H1 (cell line): Measurements from ENCODE around the gene HDHD2. TPM values are rescaled to one million over a fixed set of nuclear protein-coding genes. Genes with fewer than 3 reads are reported as not detected.

Experiments
- CTCF ChIA-PET: fragments of 300-600 bp; sonication (Branson Sonifier 250); formaldehyde crosslinking; loops from one replicate; lab custom pipeline; 2021; ENCODE audit not compliant: partially characterized antibody; lab: Charles Lee
- POLR2A ChIA-PET: fragments of 300-600 bp; sonication (Branson Sonifier 250); formaldehyde crosslinking; loops from one replicate; lab custom pipeline; 2021; ENCODE audit warnings: inconsistent platforms; ENCODE audit not compliant: partially characterized antibody; lab: Charles Lee
- DNase-seq, 2 experiments: peaks; one replicate each; pipeline versions ENCODE4 v3.0.0 to v3.0.0-alpha.2; 2010 to 2022; ENCODE audit warnings: low spot score in 2 of 2, low read depth in 1 of 2, mixed read lengths in 1 of 2
- FAIRE-seq: peaks from 2 replicates; lab custom pipeline; 2011; peaks lifted over from hg19 to GRCh38; lab: Jason Lieb, UNC
- H2AFZ ChIP-seq: 2 replicates; pipeline ENCODE4 v1.8.1; 2012; ENCODE audit warnings: low read length, inconsistent platforms
- H2AK5ac ChIP-seq: 2 replicates; pipeline ENCODE4 v1.6.1; 2013; ENCODE audit warnings: low read depth, low read length
- H2BK120ac ChIP-seq: replicated peaks from 2 replicates; pipeline ENCODE3; 2013; ENCODE audit warnings: low read depth, low read length, inconsistent platforms
- H2BK12ac ChIP-seq: 2 replicates; pipeline ENCODE4 v1.6.1; 2013; ENCODE audit warnings: low read depth, low read length
- H2BK15ac ChIP-seq: 2 replicates; pipeline ENCODE4 v1.6.1; 2013; ENCODE audit warnings: low read length
- H2BK20ac ChIP-seq: 2 replicates; pipeline ENCODE4 v1.6.1; 2013; ENCODE audit warnings: low read length
- H2BK5ac ChIP-seq: 2 replicates; pipeline ENCODE4 v1.6.1; 2013; ENCODE audit warnings: low read depth, low read length
- H3K14ac ChIP-seq: 2 replicates; pipeline ENCODE4 v1.6.1; 2013; ENCODE audit warnings: inconsistent platforms; ENCODE audit not compliant: insufficient read length
- H3K18ac ChIP-seq: 2 replicates; pipeline ENCODE4 v1.6.1; 2013; ENCODE audit warnings: low read length; ENCODE audit errors: extremely low read depth
- H3K23ac ChIP-seq: 2 replicates; pipeline ENCODE4 v1.6.1; 2013; ENCODE audit warnings: inconsistent platforms; ENCODE audit not compliant: insufficient read length
- H3K23me2 ChIP-seq: 2 replicates; pipeline ENCODE4 v1.6.1; 2013; ENCODE audit warnings: low read depth, low read length
- H3K27ac ChIP-seq: 2 replicates; pipeline ENCODE4 v1.6.1; 2011; ENCODE audit warnings: low read depth, low read length, inconsistent platforms
- H3K27me3 ChIP-seq, 4 experiments: replicated peaks in 1 of 4; 1 replicate in 1 of 4; 2 replicates in 3 of 4; pipeline versions ENCODE4 v1.6.1 to v1.8.1; 2011 to 2013; ENCODE audit warnings: low read length in 3 of 4, mild to moderate bottlenecking in 3 of 4, inconsistent platforms in 2 of 4, mixed read lengths in 2 of 4, moderate library complexity in 1 of 4; ENCODE audit not compliant: control insufficient read depth in 3 of 4, insufficient read depth in 3 of 4; ENCODE audit errors: extremely low read depth in 1 of 4
- H3K36me3 ChIP-seq, 4 experiments: 2 replicates each; pipeline versions ENCODE4 v1.6.1 to v1.8.1; 2011 to 2013; ENCODE audit warnings: mild to moderate bottlenecking in 4 of 4, low read length in 3 of 4, moderate library complexity in 2 of 4, control low read depth in 1 of 4, inconsistent platforms in 1 of 4; ENCODE audit not compliant: insufficient read depth in 4 of 4, control insufficient read depth in 2 of 4
- H3K4ac ChIP-seq: replicated peaks from 2 replicates; pipeline ENCODE3; 2013; ENCODE audit warnings: low read length, low read depth, mixed read lengths, inconsistent platforms; ENCODE audit not compliant: insufficient read length
- H3K4me1 ChIP-seq, 4 experiments: replicated peaks in 1 of 4; 1 replicate in 1 of 4; 2 replicates in 3 of 4; pipeline versions ENCODE4 v1.6.1 to v1.8.1; 2011 to 2013; ENCODE audit warnings: low read length in 3 of 4, inconsistent platforms in 2 of 4, mixed read lengths in 1 of 4; ENCODE audit not compliant: insufficient read depth in 4 of 4, control insufficient read depth in 3 of 4
- H3K4me2 ChIP-seq, 2 experiments: 2 replicates each; pipeline versions ENCODE4 v1.6.1 to v1.8.1; 2011 to 2013; ENCODE audit warnings: low read depth in 2 of 2, low read length in 2 of 2, control low read depth in 1 of 2, inconsistent platforms in 1 of 2, mild to moderate bottlenecking in 1 of 2; ENCODE audit not compliant: insufficient read depth in 1 of 2
- H3K4me3 ChIP-seq, 4 experiments: fragments of 200-600, 300-600 bp in 1 of 4; sonication (generic), shearing (Covaris generic), sonication (Bioruptor Twin) in 1 of 4; 2 replicates each; pipeline versions ENCODE4 v1.5.1 to v1.8.1; 2011 to 2016; ENCODE audit warnings: low read length in 4 of 4, low read depth in 3 of 4, control low read depth in 2 of 4, inconsistent platforms in 2 of 4, mild to moderate bottlenecking in 2 of 4, mixed read lengths in 1 of 4, moderate library complexity in 1 of 4; ENCODE audit not compliant: insufficient read depth in 2 of 4; ENCODE audit errors: extremely low read depth in 1 of 4
- H3K56ac ChIP-seq: replicated peaks from 2 replicates; pipeline ENCODE3; 2013; ENCODE audit warnings: low read depth, mild to moderate bottlenecking, mixed read lengths, low read length, inconsistent platforms; ENCODE audit not compliant: insufficient read length
- H3K79me1 ChIP-seq: 2 replicates; pipeline ENCODE4 v1.6.1; 2013; ENCODE audit warnings: low read depth, low read length, control low read depth
- H3K79me2 ChIP-seq, 2 experiments: 2 replicates each; pipeline versions ENCODE4 v1.6.1 to v1.8.1; 2012 to 2013; ENCODE audit warnings: low read length in 2 of 2, mild to moderate bottlenecking in 2 of 2, inconsistent platforms in 1 of 2; ENCODE audit not compliant: insufficient read depth in 2 of 2, control insufficient read depth in 1 of 2
- H3K9ac ChIP-seq, 4 experiments: replicated peaks in 1 of 4; 1 replicate in 1 of 4; 2 replicates in 3 of 4; pipeline versions ENCODE4 v1.6.1 to v1.8.1; 2011 to 2013; ENCODE audit warnings: low read depth in 3 of 4, low read length in 3 of 4, control low read depth in 2 of 4, mild to moderate bottlenecking in 2 of 4, moderate library complexity in 2 of 4, inconsistent platforms in 1 of 4; ENCODE audit errors: extremely low read depth in 1 of 4
- H3K9me3 ChIP-seq, 2 experiments: 2 replicates each; pipeline versions ENCODE4 v1.6.1 to v1.8.1; 2012 to 2013; ENCODE audit warnings: mild to moderate bottlenecking in 2 of 2, moderate library complexity in 2 of 2, control low read depth in 1 of 2, inconsistent platforms in 1 of 2, low read depth in 1 of 2, low read length in 1 of 2, mixed read lengths in 1 of 2; ENCODE audit not compliant: insufficient read depth in 2 of 2
- H4K20me1 ChIP-seq, 2 experiments: replicated peaks in 1 of 2; 2 replicates each; pipeline versions ENCODE3 to v1.8.1; 2011 to 2013; ENCODE audit warnings: inconsistent platforms in 2 of 2, low read length in 2 of 2, mild to moderate bottlenecking in 1 of 2; ENCODE audit not compliant: insufficient read depth in 2 of 2, control insufficient read depth in 1 of 2
- H4K5ac ChIP-seq: 2 replicates; pipeline ENCODE4 v1.6.1; 2013; ENCODE audit warnings: low read length, low read depth, mixed read lengths, inconsistent platforms; ENCODE audit not compliant: insufficient read length
- H4K8ac ChIP-seq: 2 replicates; pipeline ENCODE4 v1.8.0; 2013; ENCODE audit warnings: mild to moderate bottlenecking, moderate library complexity, low read length, inconsistent platforms; ENCODE audit not compliant: insufficient read depth; ENCODE audit errors: extremely low read depth
- H4K91ac ChIP-seq: replicated peaks from 2 replicates; pipeline ENCODE3; 2013; ENCODE audit warnings: low read length, mixed read lengths, inconsistent platforms; ENCODE audit not compliant: insufficient read length
- KDM4A ChIP-seq: IDR thresholded peaks from one replicate; pipeline ENCODE4 v1.7.1; 2012; ENCODE audit warnings: low read depth, mild to moderate bottlenecking, moderate library complexity, low read length, inconsistent platforms; ENCODE audit not compliant: severe bottlenecking
- RAD21 ChIP-seq, 2 experiments: IDR thresholded peaks in 1 of 2; conservative IDR thresholded peaks in 1 of 2; 2 replicates each; pipeline ENCODE4 v1.6.1; 2011; ENCODE audit warnings: low read depth in 2 of 2, low read length in 2 of 2, improper control_type of control experiment in 1 of 2, inconsistent platforms in 1 of 2, mild to moderate bottlenecking in 1 of 2, moderate library complexity in 1 of 2
- SP1 ChIP-seq: IDR thresholded peaks from 2 replicates; pipeline ENCODE4 v1.6.1; 2011; ENCODE audit warnings: low read depth, low read length
- WGBS, 2 experiments: shearing (Covaris generic) in 1 of 2; methylation state at CpG; one replicate each; pipeline versions ENCODE4 v1.1.6 to v1.1.7; 2013 to 2015; ENCODE audit warnings: low lambda C conversion rate in 2 of 2, mixed read lengths in 2 of 2, inconsistent platforms in 1 of 2, low coverage in 1 of 2, missing lambda C conversion rate in 1 of 2; ENCODE audit not compliant: insufficient replicate concordance in 2 of 2, insufficient coverage in 1 of 2, insufficient read length in 1 of 2; ENCODE audit errors: extremely low coverage in 1 of 2, missing lambda C conversion rate in 1 of 2; 5-methylcytosine and 5-hydroxymethylcytosine counted together
- polyA plus RNA-seq, 7 experiments: library from polyadenylated mRNA; depleted of rRNA in 3 of 7; stranded (reverse) in 5 of 7; unstranded in 2 of 7; fragments of >200 nt in 5 of 7; fragments of 200-250 nt in 2 of 7; gene quantifications; 1 replicate in 5 of 7; 2 replicates in 1 of 7; 4 replicates in 1 of 7; pipeline versions ENCODE4 v1.2.1 to v1.2.3, GENCODE V29; 2011 to 2013; ENCODE audit warnings: missing spikeins in 2 of 7, mixed read lengths in 2 of 7
- total RNA-seq: library from RNA; stranded (reverse); fragmentation: NEBNext Ultra II Directional; extraction: Animal tissue kit (Norgen Biotek cat#: 25700); gene quantifications from 2 replicates; pipeline ENCODE4 v1.2.1, GENCODE V29; 2021
- TF ChIP-seq, protein P1 (sequence below), 3 experiments: IDR thresholded peaks; 1 replicate in 2 of 3; 2 replicates in 1 of 3; pipeline versions ENCODE4 v1.5.1 to v1.6.1; 2011; ENCODE audit warnings: low read length in 3 of 3, mild to moderate bottlenecking in 3 of 3, inconsistent platforms in 2 of 3, low read depth in 1 of 3, moderate library complexity in 1 of 3; ENCODE audit not compliant: insufficient read depth in 1 of 3; ENCODE audit errors: control extremely low read depth in 1 of 3

Gene HDHD2
- total and polyA plus RNA-seq, 2 of the 8 experiments (the other 6 are each of a cell fraction or from before 2014, with no cell fraction given), result 16.7 to 42.7 TPM

DNA sequence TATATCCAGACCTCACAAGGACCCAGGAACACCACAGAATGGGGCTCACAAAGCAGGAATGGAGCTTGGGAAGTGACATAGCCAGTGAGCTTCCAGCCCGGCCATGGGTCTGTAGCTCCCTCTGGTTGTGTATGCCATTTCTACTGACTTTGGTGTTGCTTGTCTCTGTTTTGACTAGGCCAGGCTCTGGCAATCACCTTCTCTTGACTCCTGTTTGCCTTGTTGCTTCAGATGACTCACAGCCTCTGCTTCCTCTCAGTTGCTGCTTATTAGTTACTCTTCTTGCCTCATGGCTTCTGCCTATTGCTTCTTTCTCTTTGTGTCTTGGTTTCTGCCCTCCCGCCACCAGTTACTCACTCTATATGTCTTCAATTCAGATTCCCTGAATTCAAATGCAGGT, 41.7 kb upstream of the HDHD2 start:
- CTCF ChIA-PET, result interaction anchor here (0.5 to 3.4 kb wide), 8 partner anchors 10 to 251 kb away, joined by 3 to 19 read pairs (median 3); no protein-coding TSS in a partner anchor
- FAIRE-seq, result no peak
- WGBS, 2 experiments, result 96% methylated on average over 2 of the region's 2 CpGs; no CpG with 5 or more reads in 1 of the 2 experiments

More for the DNA sequence above, 41.7 kb upstream of the HDHD2 start:
- H3K9ac ChIP-seq, result no peak overlapping the region
- H3K4me1 ChIP-seq, result no peaks in the 10 kb centered on the region
- no peak overlapping the region for H3K18ac ChIP-seq
- H3K4ac ChIP-seq, result no peak overlapping the region
- H4K5ac ChIP-seq, result no peak overlapping the region
- TF ChIP-seq, protein P1, sequence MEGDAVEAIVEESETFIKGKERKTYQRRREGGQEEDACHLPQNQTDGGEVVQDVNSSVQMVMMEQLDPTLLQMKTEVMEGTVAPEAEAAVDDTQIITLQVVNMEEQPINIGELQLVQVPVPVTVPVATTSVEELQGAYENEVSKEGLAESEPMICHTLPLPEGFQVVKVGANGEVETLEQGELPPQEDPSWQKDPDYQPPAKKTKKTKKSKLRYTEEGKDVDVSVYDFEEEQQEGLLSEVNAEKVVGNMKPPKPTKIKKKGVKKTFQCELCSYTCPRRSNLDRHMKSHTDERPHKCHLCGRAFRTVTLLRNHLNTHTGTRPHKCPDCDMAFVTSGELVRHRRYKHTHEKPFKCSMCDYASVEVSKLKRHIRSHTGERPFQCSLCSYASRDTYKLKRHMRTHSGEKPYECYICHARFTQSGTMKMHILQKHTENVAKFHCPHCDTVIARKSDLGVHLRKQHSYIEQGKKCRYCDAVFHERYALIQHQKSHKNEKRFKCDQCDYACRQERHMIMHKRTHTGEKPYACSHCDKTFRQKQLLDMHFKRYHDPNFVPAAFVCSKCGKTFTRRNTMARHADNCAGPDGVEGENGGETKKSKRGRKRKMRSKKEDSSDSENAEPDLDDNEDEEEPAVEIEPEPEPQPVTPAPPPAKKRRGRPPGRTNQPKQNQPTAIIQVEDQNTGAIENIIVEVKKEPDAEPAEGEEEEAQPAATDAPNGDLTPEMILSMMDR (IDR thresholded peaks at IDR 0.05; ENCODE audit: control extremely low read depth in 1 of 3, insufficient read depth in 1 of 3, low read depth in 1 of 3, low read length in 3 of 3), result peak in 1 of 3 experiments; percentile 14; a peak in 2 of 4 replicates
- no peak for TF ChIP-seq SP1
- TF ChIP-seq KDM4A, result no peak
- peak in 1 of 2 experiments; percentile 35; a peak in 2 of 4 replicates for TF ChIP-seq RAD21 (IDR thresholded peaks at IDR 0.05 in 1 of 2, conservative IDR thresholded peaks at IDR 0.05 in 1 of 2; ENCODE audit: low read depth in 2 of 2, low read length in 2 of 2)
- no peak overlapping the region for H4K91ac ChIP-seq
- no peaks in the 10 kb centered on the region for H3K79me1 ChIP-seq
- no peak overlapping the region for H3K56ac ChIP-seq
- no peak overlapping the region for H3K27ac ChIP-seq
- no peaks in the 10 kb centered on the region for H3K23me2 ChIP-seq
- no peaks in the 10 kb centered on the region for H3K36me3 ChIP-seq
- H2BK20ac ChIP-seq, result no peak overlapping the region
- no peak overlapping the region for H3K14ac ChIP-seq
- H2BK15ac ChIP-seq, result no peak overlapping the region
- no peak overlapping the region for H2BK120ac ChIP-seq
- POLR2A ChIA-PET, result interaction anchor here (0.6 kb wide), 1 partner anchor 528 kb away, joined by 3 read pairs; no protein-coding TSS in a partner anchor
- H3K27me3 ChIP-seq, result no peaks in the 10 kb centered on the region; a peak in 1 of 7 replicates
- H3K4me2 ChIP-seq, result no peak overlapping the region
- H2BK5ac ChIP-seq, result no peak overlapping the region
- DNase-seq, result no peak
- H2BK12ac ChIP-seq, result no peak overlapping the region
- H2AK5ac ChIP-seq, result no peak overlapping the region
- H3K23ac ChIP-seq, result no peak overlapping the region
- no peaks in the 10 kb centered on the region for H4K20me1 ChIP-seq
- no peaks in the 10 kb centered on the region for H3K9me3 ChIP-seq
- H3K4me3 ChIP-seq, result no peak overlapping the region
- no peak overlapping the region for H4K8ac ChIP-seq
- no peaks in the 10 kb centered on the region for H3K79me2 ChIP-seq
- no peak overlapping the region for H2AFZ ChIP-seq
